ENCODE data around the gene PPP2R5A. TPM values are rescaled to one million over a fixed set of nuclear protein-coding genes. Genes with fewer than 3 reads are reported as not detected.
"Not testable (repeated sequence)": the region's sequence is repeated elsewhere in the genome, so short reads cannot be mapped to it uniquely, and the experiment has no call there.

The PPP2R5A gene
- total RNA-seq, 1 donor from 2014 or later = 10.7 TPM

GRCh38 chr1:212313616-212314015, 28.4 kb downstream of the PPP2R5A start:
- DNase-seq (ENCODE audit: low spot score in 2 of 2, unreplicated experiment in 2 of 2) = no peak
- Mint-ChIP-seq H3K36me3 (peaks cover 27% of the 10 kb centered on the region), H3K9me3 (peaks cover 29% of the 10 kb centered on the region), H3K4me1 (no peaks in the 10 kb centered on the region), H3K27me3 (ENCODE audit: low read depth) (no peaks in the 10 kb centered on the region), H3K27ac (no peak overlapping the region), H3K4me3 (no peak overlapping the region)
- no peak for TF ChIP-seq CTCF (IDR thresholded peaks at IDR 0.05; ENCODE audit: unreplicated experiment)

GRCh38 chr1:212315184-212315583, 30.0 kb downstream of the PPP2R5A start:
- Mint-ChIP-seq H3K36me3 (peaks cover 16% of the 10 kb centered on the region), H3K4me3 (no peak overlapping the region), H3K4me1 (no peaks in the 10 kb centered on the region), H3K9me3 (peaks cover 21% of the 10 kb centered on the region), H3K27me3 (ENCODE audit: low read depth) (no peaks in the 10 kb centered on the region), H3K27ac (no peak overlapping the region)
- no peak for DNase-seq (ENCODE audit: low spot score in 2 of 2, unreplicated experiment in 2 of 2)
- TF ChIP-seq CTCF (IDR thresholded peaks at IDR 0.05; ENCODE audit: unreplicated experiment) = no peak

GRCh38 chr1:212315907-212316306, 30.7 kb downstream of the PPP2R5A start:
- no peak for TF ChIP-seq CTCF (IDR thresholded peaks at IDR 0.05; ENCODE audit: unreplicated experiment)
- Mint-ChIP-seq H3K36me3 (peaks cover 14% of the 10 kb centered on the region), H3K27ac (no peak overlapping the region), H3K27me3 (ENCODE audit: low read depth) (no peaks in the 10 kb centered on the region), H3K4me1 (no peaks in the 10 kb centered on the region), H3K4me3 (no peak overlapping the region), H3K9me3 (peaks cover 20% of the 10 kb centered on the region)
- no peak for DNase-seq (ENCODE audit: low spot score in 2 of 2, unreplicated experiment in 2 of 2)

- Mint-ChIP-seq H3K27ac (no peak overlapping the region), H3K36me3 (peaks cover 11% of the 10 kb centered on the region), H3K4me3 (no peak overlapping the region), H3K9me3 (peaks cover 14% of the 10 kb centered on the region), H3K4me1 (no peaks in the 10 kb centered on the region), H3K27me3 (ENCODE audit: low read depth) (no peaks in the 10 kb centered on the region)
- DNase-seq (ENCODE audit: low spot score in 2 of 2, unreplicated experiment in 2 of 2) = no peak
- no peak for TF ChIP-seq CTCF (IDR thresholded peaks at IDR 0.05; ENCODE audit: unreplicated experiment)
Measured at GRCh38 chr1:212317916-212318315, 32.7 kb downstream of the PPP2R5A start.

GRCh38 chr1:212321031-212321430, 35.8 kb downstream of the PPP2R5A start:
- H3K36me3 Mint-ChIP-seq = not testable (repeated sequence)

GRCh38 chr1:212323066-212323465, 37.9 kb downstream of the PPP2R5A start:
- no peaks in the 10 kb centered on the region for H3K27me3 Mint-ChIP-seq (ENCODE audit: low read depth)
- H3K4me3 Mint-ChIP-seq = no peak overlapping the region
- no peak overlapping the region for H3K27ac Mint-ChIP-seq
- TF ChIP-seq CTCF (IDR thresholded peaks at IDR 0.05; ENCODE audit: unreplicated experiment) = no peak
- H3K36me3 Mint-ChIP-seq = peaks cover 8% of the 10 kb centered on the region
- no peak for DNase-seq (ENCODE audit: low spot score in 2 of 2, unreplicated experiment in 2 of 2)
- no peaks in the 10 kb centered on the region for H3K4me1 Mint-ChIP-seq
- H3K9me3 Mint-ChIP-seq = peaks cover 13% of the 10 kb centered on the region

More at GRCh38 chr1:212321031-212321430, 35.8 kb downstream of the PPP2R5A start:
- H3K4me1 Mint-ChIP-seq; H3K27ac Mint-ChIP-seq; H3K27me3 Mint-ChIP-seq (ENCODE audit: low read depth); H3K4me3 Mint-ChIP-seq; DNase-seq (ENCODE audit: low spot score in 2 of 2, unreplicated experiment in 2 of 2): not testable (repeated sequence)
- peaks cover 13% of the 10 kb centered on the region for H3K9me3 Mint-ChIP-seq
